Lung (tissue), 12 donors: ENCODE data around the gene ATRNL1. TPM values are rescaled to one million over a fixed set of nuclear protein-coding genes. Genes with fewer than 3 reads are reported as not detected.

Experiments
- ATAC-seq: fragments of 200-7000 bp; cut with Tn5 transposase; one replicate; pipeline ENCODE4 v1.9.1; 2020; ENCODE audit warnings: moderate number of reproducible peaks; ENCODE audit not compliant: insufficient read depth, low FRiP score
- DNase-seq, 3 donors: peaks; one replicate each; pipeline ENCODE4 v3.0.0-alpha.2; 2013 to 2017
- H3K27ac ChIP-seq, 2 donors: one replicate each; pipeline ENCODE4 v1.5.1; 2013; ENCODE audit warnings: mild to moderate bottlenecking in 2 of 2, moderate library complexity in 2 of 2, control low read depth in 1 of 2, inconsistent platforms in 1 of 2, low read depth in 1 of 2, low read length in 1 of 2
- H3K27me3 ChIP-seq, 3 donors: one replicate each; pipeline ENCODE4 v1.5.1; 2013; ENCODE audit warnings: low read length in 2 of 3; ENCODE audit not compliant: control insufficient read depth in 3 of 3, insufficient read depth in 3 of 3
- H3K36me3 ChIP-seq, 4 donors: one replicate each; pipeline ENCODE4 v1.5.1; 2013; ENCODE audit warnings: low read length in 4 of 4, mild to moderate bottlenecking in 1 of 4, moderate library complexity in 1 of 4; ENCODE audit not compliant: control insufficient read depth in 4 of 4, insufficient read depth in 4 of 4
- H3K4me1 ChIP-seq, 5 donors: one replicate each; pipeline ENCODE4 v1.5.1; 2013; ENCODE audit warnings: low read length in 5 of 5, mild to moderate bottlenecking in 2 of 5, moderate library complexity in 1 of 5; ENCODE audit not compliant: control insufficient read depth in 5 of 5, insufficient read depth in 5 of 5
- H3K4me3 ChIP-seq: one replicate; pipeline ENCODE4 v1.5.1; 2013; ENCODE audit warnings: mild to moderate bottlenecking, control low read depth, moderate library complexity
- H3K9ac ChIP-seq, 2 donors: one replicate each; pipeline ENCODE4 v1.5.1; 2013; ENCODE audit warnings: low read length in 2 of 2, control low read depth in 1 of 2; ENCODE audit not compliant: insufficient read depth in 1 of 2
- H3K9me3 ChIP-seq, 4 donors: one replicate each; pipeline ENCODE4 v1.5.1; 2013; ENCODE audit warnings: low read length in 3 of 4, mild to moderate bottlenecking in 1 of 4, moderate library complexity in 1 of 4; ENCODE audit not compliant: control insufficient read depth in 4 of 4, insufficient read depth in 3 of 4
- CTCF ChIP-seq: IDR thresholded peaks from 2 replicates; pipeline ENCODE4 v1.5.1; 2012; ENCODE audit warnings: mild to moderate bottlenecking; ENCODE audit errors: control extremely low read depth, extremely low read depth
- WGBS, 2 donors: extraction: QIAGEN DNeasy Blood & Tissue Kit; methylation state at CpG; one replicate each; pipeline ENCODE4 v1.1.7; 2013; 5-methylcytosine and 5-hydroxymethylcytosine counted together
- polyA plus RNA-seq, 2 donors: library from polyadenylated mRNA; stranded (reverse); fragments of 200-250 nt; gene quantifications; one replicate each; pipeline ENCODE4 v1.2.1, GENCODE V29; 2013
- total RNA-seq, 2 donors: library from RNA; depleted of rRNA in 1 of 2; stranded (reverse); fragments of >200 nt in 1 of 2; gene quantifications; one replicate each; pipeline ENCODE4 v1.2.1, GENCODE V29; 2014 to 2021
- donor health status: control.
- donor health status: control.
- donor health status: Bipolar disorder and iron deficiency.
- donor health status: healthy.
- donor health status: DM: yes; HTN: yes; CAD: no.

ATRNL1 gene
- total and polyA plus RNA-seq, 4 donors, result 0.05 to 11.1 (median 0.24) TPM

GRCh38 chr10:115762029-115762428 lies 668.9 kb downstream of the ATRNL1 start:
- Histone ChIP-seq H3K4me3 (no peak overlapping the region), H3K27me3 (no peaks in the 10 kb centered on the region), H3K9ac (no peak overlapping the region), H3K9me3 (no peaks in the 10 kb centered on the region), H3K4me1 (no peaks in the 10 kb centered on the region), H3K36me3 (no peaks in the 10 kb centered on the region), H3K27ac (no peak overlapping the region)
- no peak for TF ChIP-seq CTCF
- ATAC-seq (no peak), DNase-seq (peak in 1 of 3 donors; percentile 3)

GRCh38 chr10:115771755-115772154 lies 678.6 kb downstream of the ATRNL1 start:
- no peak overlapping the region for H3K4me3 ChIP-seq
- H3K9me3 ChIP-seq, result no peaks in the 10 kb centered on the region
- no peaks in the 10 kb centered on the region for H3K27me3 ChIP-seq
- ATAC-seq (no peak), DNase-seq (no peak)
- no peak overlapping the region for H3K9ac ChIP-seq
- H3K27ac ChIP-seq, result no peak overlapping the region
- TF ChIP-seq CTCF, result no peak
- no peaks in the 10 kb centered on the region for H3K36me3 ChIP-seq
- no peaks in the 10 kb centered on the region for H3K4me1 ChIP-seq

- no peak for TF ChIP-seq CTCF
- no peak overlapping the region for H3K4me3 ChIP-seq
Observed at GRCh38 chr10:115772606-115773005, 679.4 kb downstream of the ATRNL1 start.

GRCh38 chr10:115773832-115774231 lies 680.7 kb downstream of the ATRNL1 start:
- DNase-seq, result no peak
- Histone ChIP-seq H3K4me1 (no peaks in the 10 kb centered on the region), H3K4me3 (no peak overlapping the region), H3K27me3 (no peaks in the 10 kb centered on the region), H3K9ac (no peak overlapping the region), H3K9me3 (no peaks in the 10 kb centered on the region), H3K27ac (no peak overlapping the region), H3K36me3 (no peaks in the 10 kb centered on the region)
- ATAC-seq, result no peak
- 94 to 95% methylated on average over 2 of the region's 2 CpGs for WGBS, 2 donors
- TF ChIP-seq CTCF, result no peak

More at GRCh38 chr10:115772606-115773005, 679.4 kb downstream of the ATRNL1 start:
- DNase-seq (no peak), ATAC-seq (no peak)
- H3K27ac ChIP-seq, result no peak overlapping the region
- 87 to 98% methylated on average over 1 of the region's 1 CpG for WGBS, 2 donors
- H3K4me1 ChIP-seq, result no peaks in the 10 kb centered on the region
- H3K36me3 ChIP-seq, result no peaks in the 10 kb centered on the region
- H3K9me3 ChIP-seq, result no peaks in the 10 kb centered on the region
- no peak overlapping the region for H3K9ac ChIP-seq
- H3K27me3 ChIP-seq, result no peaks in the 10 kb centered on the region
